ENCODE data around the gene C2orf78.
"Not testable (repeated sequence)": the region's sequence is repeated elsewhere in the genome, so short reads cannot be mapped to it uniquely, and the experiment has no call there.

C2orf78 gene

GRCh38 chr2:73779467-73780236 is 4.3 kb upstream of the C2orf78 start, which contains the start of gene DUSP11:
Gene DUSP11, minus strand, starts transcription at chr2:73780103. Its CDS starts 129 bp downstream, at chr2:73779974.
- DNase-seq (ENCODE audit: low read depth): peak; percentile 89

- DNase-seq (ENCODE audit: low read depth): no peak
Measured at GRCh38 chr2:73780237-73780582, 3.8 kb upstream of the C2orf78 start.

- DNase-seq (ENCODE audit: low read depth): not testable (repeated sequence)
Measured at GRCh38 chr2:73783402-73783801, 581 bp upstream of the C2orf78 start.

- no peak for DNase-seq (ENCODE audit: low read depth)
Measured at GRCh38 chr2:73811878-73812277, 27.9 kb downstream of the C2orf78 start.

- DNase-seq (ENCODE audit: low read depth): no peak
Measured at GRCh38 chr2:73812635-73813034, 28.7 kb downstream of the C2orf78 start.

- DNase-seq (ENCODE audit: low read depth): no peak
Measured at GRCh38 chr2:73818296-73818695, 34.3 kb downstream of the C2orf78 start.

- no peak for DNase-seq (ENCODE audit: low read depth)
Measured at GRCh38 chr2:73821227-73821626, 37.2 kb downstream of the C2orf78 start.

- DNase-seq (ENCODE audit: low read depth): no peak
Measured at GRCh38 chr2:73821669-73822068, 37.7 kb downstream of the C2orf78 start.

- no peak for DNase-seq (ENCODE audit: low read depth)
Measured at GRCh38 chr2:73822276-73822675, 38.3 kb downstream of the C2orf78 start.

GRCh38 chr2:73822991-73823390 is 39.0 kb downstream of the C2orf78 start:
- DNase-seq (ENCODE audit: low read depth): no peak

GRCh38 chr2:73823416-73823815 is 39.4 kb downstream of the C2orf78 start:
- DNase-seq (ENCODE audit: low read depth): no peak

GRCh38 chr2:73823916-73824523 is 40.0 kb downstream of the C2orf78 start:
- DNase-seq (ENCODE audit: low read depth): no peak

- no peak for DNase-seq (ENCODE audit: low read depth)
Measured at GRCh38 chr2:73825408-73825807, 41.4 kb downstream of the C2orf78 start.

- no peak for DNase-seq (ENCODE audit: low read depth)
Measured at GRCh38 chr2:73827018-73827417, 43.0 kb downstream of the C2orf78 start.

- no peak for DNase-seq (ENCODE audit: low read depth)
Measured at GRCh38 chr2:73827660-73828388, 43.8 kb downstream of the C2orf78 start.

- DNase-seq (ENCODE audit: low read depth): no peak
Measured at GRCh38 chr2:73828389-73828817, 44.4 kb downstream of the C2orf78 start.

GRCh38 chr2:73828818-73829570 is 45.0 kb downstream of the C2orf78 start, which contains the start of gene STAMBP:
Gene STAMBP, plus strand, starts transcription at chr2:73828961. Its CDS starts 1,896 bp downstream, at chr2:73830857.
- peak; percentile 68 for DNase-seq (ENCODE audit: low read depth)

- DNase-seq (ENCODE audit: low read depth): no peak
Measured at GRCh38 chr2:73830871-73831401, 47.0 kb downstream of the C2orf78 start.

GRCh38 chr2:73832930-73833329 is 48.9 kb downstream of the C2orf78 start:
- no peak for DNase-seq (ENCODE audit: low read depth)

- no peak for DNase-seq (ENCODE audit: low read depth)
Measured at GRCh38 chr2:73836141-73836943, 52.4 kb downstream of the C2orf78 start.
